ENCODE results near the gene DMRTB1. TPM values are rescaled to one million over a fixed set of nuclear protein-coding genes. Genes with fewer than 3 reads are reported as not detected.

Gene DMRTB1
- total RNA-seq, 2 donors from 2014 or later = not detected

DNA sequence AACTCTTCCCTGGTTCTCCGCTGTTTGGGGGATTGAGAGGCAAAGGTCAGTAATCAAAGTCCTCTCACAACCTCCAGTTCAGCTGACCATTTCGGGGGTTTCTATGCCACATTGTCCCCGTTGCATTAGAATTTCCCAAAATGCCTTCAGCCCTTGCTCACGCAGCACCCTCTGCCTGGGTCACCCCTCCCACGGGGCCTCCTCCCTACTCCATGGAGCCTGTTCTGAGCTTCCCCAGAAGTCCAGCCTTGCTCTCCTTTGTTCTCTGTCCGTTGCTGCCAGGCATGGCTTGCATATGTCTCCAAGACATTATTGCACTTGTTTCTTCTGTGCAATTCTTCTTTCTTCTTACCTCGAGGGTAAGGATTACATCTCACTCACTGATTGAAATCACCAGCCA lies 16.5 kb downstream of the DMRTB1 start:
- Histone ChIP-seq H3K9me3 (no peaks in the 10 kb centered on the region), H3K4me3 (no peak overlapping the region), H3K27me3 (no peaks in the 10 kb centered on the region), H3K4me1 (peaks cover 0 to 3% of the 10 kb centered on the region in 2 donors), H3K27ac (no peak overlapping the region), H3K36me3 (no peaks in the 10 kb centered on the region)
- TF ChIP-seq, protein P1, sequence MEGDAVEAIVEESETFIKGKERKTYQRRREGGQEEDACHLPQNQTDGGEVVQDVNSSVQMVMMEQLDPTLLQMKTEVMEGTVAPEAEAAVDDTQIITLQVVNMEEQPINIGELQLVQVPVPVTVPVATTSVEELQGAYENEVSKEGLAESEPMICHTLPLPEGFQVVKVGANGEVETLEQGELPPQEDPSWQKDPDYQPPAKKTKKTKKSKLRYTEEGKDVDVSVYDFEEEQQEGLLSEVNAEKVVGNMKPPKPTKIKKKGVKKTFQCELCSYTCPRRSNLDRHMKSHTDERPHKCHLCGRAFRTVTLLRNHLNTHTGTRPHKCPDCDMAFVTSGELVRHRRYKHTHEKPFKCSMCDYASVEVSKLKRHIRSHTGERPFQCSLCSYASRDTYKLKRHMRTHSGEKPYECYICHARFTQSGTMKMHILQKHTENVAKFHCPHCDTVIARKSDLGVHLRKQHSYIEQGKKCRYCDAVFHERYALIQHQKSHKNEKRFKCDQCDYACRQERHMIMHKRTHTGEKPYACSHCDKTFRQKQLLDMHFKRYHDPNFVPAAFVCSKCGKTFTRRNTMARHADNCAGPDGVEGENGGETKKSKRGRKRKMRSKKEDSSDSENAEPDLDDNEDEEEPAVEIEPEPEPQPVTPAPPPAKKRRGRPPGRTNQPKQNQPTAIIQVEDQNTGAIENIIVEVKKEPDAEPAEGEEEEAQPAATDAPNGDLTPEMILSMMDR (IDR thresholded peaks at IDR 0.05) = no peak
- no peak for DNase-seq (ENCODE audit: low spot score)

DNA sequence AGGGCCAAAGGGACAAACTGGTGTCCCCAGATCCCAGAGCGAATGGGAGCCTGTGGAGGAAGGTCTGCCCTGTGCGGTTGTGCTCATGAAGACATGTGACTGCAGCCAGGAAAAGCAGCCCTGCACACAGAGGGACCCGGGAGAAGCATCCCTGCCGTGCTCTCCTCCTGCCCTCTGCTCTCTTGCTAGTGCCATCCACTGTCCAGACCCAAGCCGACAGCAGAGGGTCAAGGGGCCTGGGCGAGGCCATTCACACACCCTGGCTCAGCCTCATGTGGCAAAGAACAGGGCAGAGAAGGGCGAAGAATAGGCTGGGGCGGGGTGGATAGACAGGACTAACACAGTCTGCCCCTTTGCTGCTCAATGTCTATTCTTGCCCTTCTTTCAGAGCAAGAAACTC lies 17.4 kb downstream of the DMRTB1 start:
- no peak overlapping the region for H3K4me3 ChIP-seq
- no peak overlapping the region for H3K27ac ChIP-seq
- no peak for DNase-seq (ENCODE audit: low spot score)

DNA sequence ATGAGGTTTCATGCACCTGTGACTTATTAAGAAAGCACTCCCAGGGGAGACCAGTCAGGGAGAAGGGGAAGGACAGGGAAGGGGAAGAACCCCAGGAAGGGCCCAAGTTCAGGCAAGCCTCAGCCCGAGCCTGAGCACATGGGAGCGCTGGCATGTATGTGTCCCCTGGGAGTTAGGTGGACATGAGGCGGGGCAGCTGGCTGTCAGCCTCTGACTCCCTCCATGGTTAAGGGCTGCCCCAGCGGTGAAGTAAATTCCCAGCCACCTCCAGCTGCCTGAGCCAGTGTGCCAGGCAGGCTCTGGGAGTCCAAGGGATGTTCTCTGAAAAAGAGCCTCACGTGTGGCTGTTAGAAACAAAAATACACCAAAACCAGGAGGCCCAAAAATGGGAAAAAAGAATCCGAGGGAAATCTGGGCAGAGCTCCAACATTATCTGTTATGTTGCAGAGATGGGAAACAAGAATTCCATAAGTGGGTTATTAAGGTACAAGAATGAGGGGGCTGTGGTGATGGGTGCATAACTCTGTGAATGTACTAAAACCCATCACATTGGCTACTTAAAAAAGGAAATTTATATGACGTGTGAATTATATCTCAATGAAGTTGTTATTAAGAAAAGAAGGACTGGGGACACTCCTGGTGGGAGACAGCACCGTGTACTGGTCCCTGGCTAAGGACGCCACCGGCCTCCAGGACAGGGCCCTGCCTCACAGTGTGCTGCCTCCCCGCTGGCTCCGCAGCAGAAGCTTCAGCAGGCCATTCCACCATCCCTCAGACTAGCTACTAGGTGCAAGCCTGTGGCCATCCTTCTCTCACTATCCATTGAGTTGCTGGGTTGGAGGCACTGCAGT lies 18.7 kb downstream of the DMRTB1 start:
- no peaks in the 10 kb centered on the region for H3K27me3 ChIP-seq
- H3K4me3 ChIP-seq = no peak overlapping the region
- no peaks in the 10 kb centered on the region for H3K9me3 ChIP-seq
- no peaks in the 10 kb centered on the region for H3K36me3 ChIP-seq
- no peaks in the 10 kb centered on the region for H3K4me1 ChIP-seq
- TF ChIP-seq, protein P1 (IDR thresholded peaks at IDR 0.05) = no peak
- H3K27ac ChIP-seq = no peak overlapping the region
- DNase-seq (ENCODE audit: low spot score) = no peak

More for the DNA sequence above, 17.4 kb downstream of the DMRTB1 start:
- Histone ChIP-seq H3K36me3 (no peaks in the 10 kb centered on the region), H3K4me1 (no peaks in the 10 kb centered on the region), H3K9me3 (no peaks in the 10 kb centered on the region), H3K27me3 (no peaks in the 10 kb centered on the region)
- TF ChIP-seq, protein P1 (IDR thresholded peaks at IDR 0.05) = no peak

DNA sequence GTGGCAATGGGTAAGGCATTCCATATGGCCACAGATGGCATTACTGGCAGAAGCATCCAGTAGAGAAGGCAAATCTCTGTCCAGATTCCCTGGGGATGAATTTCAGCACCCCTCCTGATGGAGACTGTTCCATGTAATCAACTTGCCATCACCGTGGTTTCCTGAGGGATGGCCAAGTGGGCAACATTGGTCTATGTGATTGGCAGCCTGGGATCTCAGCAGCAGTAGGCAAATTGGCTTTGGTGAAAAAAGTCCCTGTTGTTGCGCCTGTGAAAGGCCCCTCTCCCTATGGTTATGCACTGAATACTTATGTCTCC lies 19.3 kb downstream of the DMRTB1 start:
- H3K4me1 ChIP-seq = no peaks in the 10 kb centered on the region
- H3K9me3 ChIP-seq = no peaks in the 10 kb centered on the region
- H3K27ac ChIP-seq = no peak overlapping the region
- H3K4me3 ChIP-seq = no peak overlapping the region
- no peak for DNase-seq (ENCODE audit: low spot score)
- H3K27me3 ChIP-seq = no peaks in the 10 kb centered on the region
- TF ChIP-seq, protein P1 (IDR thresholded peaks at IDR 0.05) = no peak
- H3K36me3 ChIP-seq = no peaks in the 10 kb centered on the region

DNA sequence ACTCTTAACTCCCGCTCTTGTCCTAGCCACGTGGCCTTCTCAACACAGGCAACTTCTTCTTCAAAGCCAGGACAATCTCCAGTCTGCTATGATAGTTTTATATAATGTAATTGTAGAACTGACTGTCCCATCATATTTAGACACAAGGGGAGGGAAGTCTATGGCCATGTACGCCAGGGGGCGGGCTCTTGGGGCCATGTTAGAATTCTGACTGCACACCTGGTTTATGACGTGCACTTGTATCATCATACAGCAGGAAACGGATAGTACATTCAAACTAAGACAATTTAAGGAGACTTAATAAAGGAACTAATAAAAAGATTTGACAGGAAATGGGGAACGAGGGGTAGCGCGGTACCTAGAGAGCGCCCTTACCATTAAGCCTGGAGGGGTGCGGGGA lies 21.5 kb downstream of the DMRTB1 start:
- DNase-seq (ENCODE audit: low spot score) = no peak
- H3K27ac ChIP-seq = no peak overlapping the region

More for the DNA sequence above, 21.5 kb downstream of the DMRTB1 start:
- Histone ChIP-seq H3K9me3 (no peaks in the 10 kb centered on the region), H3K27me3 (no peaks in the 10 kb centered on the region), H3K4me3 (no peak overlapping the region), H3K36me3 (no peaks in the 10 kb centered on the region), H3K4me1 (no peaks in the 10 kb centered on the region)
- TF ChIP-seq, protein P1 (IDR thresholded peaks at IDR 0.05) = no peak

All from right atrium auricular region (tissue), 2 donors.